OCI-LY7 (cell line): Measurements from ENCODE around the gene ANO9. TPM values are rescaled to one million over a fixed set of nuclear protein-coding genes. Genes with fewer than 3 reads are reported as not detected.
A peak's percentile ranks its signal among the peaks of the same experiment; 100 is the strongest.

ENCODE experiments used
- BruUV-seq: library from RNA; stranded (reverse); fragments of 400-500 nt; replicated peaks from 2 replicates; lab custom pipeline; 2021; lab: Mats Ljungman, UMichigan
- CTCF ChIA-PET: fragments of 300-600 bp; sonication (Branson Sonifier 250); formaldehyde crosslinking; loops from one replicate; lab custom pipeline; 2022; ENCODE audit warnings: antibody characterized with exemption; ENCODE audit not compliant: unreplicated experiment; lab: Charles Lee
- POLR2A ChIA-PET: fragments of 300-600 bp; sonication (Branson Sonifier 250); formaldehyde crosslinking; loops from one replicate; lab custom pipeline; 2022; ENCODE audit warnings: antibody characterized with exemption; lab: Charles Lee
- DNase-seq: peaks from one replicate; pipeline ENCODE4 v3.0.0-alpha.2; 2015; ENCODE audit warnings: low spot score
- H2AFZ ChIP-seq: fragments of 200-600 bp; sonication (generic), shearing (Covaris generic); 2 replicates; pipeline ENCODE4 v1.6.1; 2014; ENCODE audit warnings: mild to moderate bottlenecking, antibody characterized with exemption, low read length, moderate library complexity
- H3K27ac ChIP-seq: fragments of 200-600 bp; sonication (generic); 2 replicates; pipeline ENCODE4 v1.5.1; 2014; ENCODE audit warnings: mixed run types, low read depth, mild to moderate bottlenecking, moderate library complexity, low read length, inconsistent platforms; ENCODE audit not compliant: poor library complexity, severe bottlenecking
- H3K36me3 ChIP-seq: fragments of 200-600 bp; sonication (generic); 2 replicates; pipeline ENCODE4 v1.6.1; 2014; ENCODE audit warnings: mild to moderate bottlenecking, antibody characterized with exemption, low read length, moderate library complexity, mixed read lengths; ENCODE audit not compliant: insufficient read depth
- H3K4me1 ChIP-seq: fragments of 200-600 bp; sonication (generic); 2 replicates; pipeline ENCODE4 v1.5.1; 2014; ENCODE audit warnings: mild to moderate bottlenecking, low read length; ENCODE audit not compliant: insufficient read depth, poor library complexity, severe bottlenecking
- H3K4me2 ChIP-seq: fragments of 200-600 bp; sonication (generic); 2 replicates; pipeline ENCODE4 v1.6.1; 2014; ENCODE audit warnings: mild to moderate bottlenecking, low read length
- H3K4me3 ChIP-seq: fragments of 200-600 bp; sonication (generic); 2 replicates; pipeline ENCODE4 v1.5.1; 2014; ENCODE audit warnings: mild to moderate bottlenecking, low read depth, low read length; ENCODE audit not compliant: poor library complexity, severe bottlenecking
- H3K79me2 ChIP-seq: fragments of 200-600 bp; sonication (generic); 2 replicates; pipeline ENCODE4 v1.6.1; 2016; ENCODE audit warnings: low read depth, mild to moderate bottlenecking, low read length, moderate library complexity, mixed read lengths; ENCODE audit not compliant: insufficient read depth
- H3K9me2 ChIP-seq: fragments of 200-600 bp; sonication (generic); 2 replicates; pipeline ENCODE4 v1.6.1; 2016; ENCODE audit warnings: mild to moderate bottlenecking, low read length, mixed read lengths; ENCODE audit not compliant: insufficient read depth
- H3K9me3 ChIP-seq: fragments of 200-600 bp; sonication (generic); 2 replicates; pipeline ENCODE4 v1.6.1; 2014; ENCODE audit warnings: mild to moderate bottlenecking, mixed run types, low read length, mixed read lengths
- H4K20me1 ChIP-seq: fragments of 200-600 bp; sonication (generic); 2 replicates; pipeline ENCODE4 v1.6.1; 2014; ENCODE audit warnings: mild to moderate bottlenecking, antibody characterized with exemption, low read length, moderate library complexity, mixed read lengths; ENCODE audit not compliant: insufficient read depth
- EZH2phosphoT487 ChIP-seq: fragments of 200-600 bp; sonication (generic); IDR thresholded peaks from 2 replicates; pipeline ENCODE4 v1.6.1; 2018; ENCODE audit warnings: low read depth, borderline replicate concordance, mild to moderate bottlenecking, mixed run types, antibody characterized with exemption, low read length, moderate library complexity, mixed read lengths
- intact Hi-C: fragments of 100-400 bp; cut with micrococcal nuclease; formaldehyde crosslinking; loops from one replicate; pipeline ENCODE4 v1.10.0; 2022; ENCODE audit not compliant: unreplicated experiment
- total RNA-seq, 2 experiments: library from RNA; depleted of rRNA in 1 of 2; stranded (reverse); fragments of >200 nt in 1 of 2; shearing (Covaris generic) in 1 of 2; gene quantifications; 2 replicates each; pipeline ENCODE4 v1.2.3, GENCODE V29; 2014 to 2022
- TF ChIP-seq, protein P1 (sequence below): fragments of 200-600 bp; sonication (generic); conservative IDR thresholded peaks from 2 replicates; pipeline ENCODE4 v1.5.1; 2014; ENCODE audit warnings: mild to moderate bottlenecking, antibody characterized with exemption, low read length, moderate library complexity, mixed read lengths

The ANO9 gene
- total RNA-seq, 2 experiments from 2014 or later: 25.7 to 27.6 TPM

DNA sequence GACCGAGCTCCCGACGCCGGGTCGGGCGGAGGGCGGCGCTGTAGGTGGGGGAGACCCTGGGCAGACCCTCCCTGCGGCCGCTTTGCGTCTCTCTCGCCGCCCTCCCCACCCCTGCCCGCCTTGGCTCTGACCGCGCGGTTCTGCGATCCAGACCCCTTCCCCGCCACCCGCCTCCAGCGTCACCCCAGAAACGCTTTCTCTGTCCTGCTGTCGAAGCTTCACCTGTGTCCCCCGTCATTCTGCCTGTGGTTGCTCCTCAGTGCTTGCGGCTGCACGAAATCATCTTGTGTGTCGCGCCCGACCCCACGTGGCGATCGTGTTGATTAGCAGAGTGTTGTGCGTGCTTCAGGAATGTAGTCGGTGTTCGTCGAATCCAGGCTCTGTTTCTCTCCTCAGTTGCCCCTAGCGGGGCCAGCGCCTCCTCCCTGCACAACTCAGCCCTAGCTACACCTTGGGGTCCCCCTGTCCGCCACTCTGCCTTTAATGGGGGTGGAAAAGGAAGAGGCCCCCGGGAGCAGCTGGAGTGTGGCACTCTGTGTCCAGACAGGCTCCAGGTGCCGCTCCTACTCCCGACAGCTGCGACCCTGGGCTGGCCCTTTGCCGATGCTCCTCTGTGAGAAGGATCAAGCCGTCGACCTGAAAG is 9.1 kb upstream of the ANO9 start:
- H3K9me3 ChIP-seq: no peaks in the 10 kb centered on the region
- H3K79me2 ChIP-seq: no peaks in the 10 kb centered on the region; the same call in 1 of the 2 replicates
- intact Hi-C loops: loop anchor here (1.0 to 5.0 kb wide), 3 partner anchors 56 to 244 kb away; partner anchors contain the start of genes BET1L, RIC8A and RNH1
- peak overlapping the region; percentile 57; the same call in 1 of the 2 replicates for H2AFZ ChIP-seq
- TF ChIP-seq, protein P1, sequence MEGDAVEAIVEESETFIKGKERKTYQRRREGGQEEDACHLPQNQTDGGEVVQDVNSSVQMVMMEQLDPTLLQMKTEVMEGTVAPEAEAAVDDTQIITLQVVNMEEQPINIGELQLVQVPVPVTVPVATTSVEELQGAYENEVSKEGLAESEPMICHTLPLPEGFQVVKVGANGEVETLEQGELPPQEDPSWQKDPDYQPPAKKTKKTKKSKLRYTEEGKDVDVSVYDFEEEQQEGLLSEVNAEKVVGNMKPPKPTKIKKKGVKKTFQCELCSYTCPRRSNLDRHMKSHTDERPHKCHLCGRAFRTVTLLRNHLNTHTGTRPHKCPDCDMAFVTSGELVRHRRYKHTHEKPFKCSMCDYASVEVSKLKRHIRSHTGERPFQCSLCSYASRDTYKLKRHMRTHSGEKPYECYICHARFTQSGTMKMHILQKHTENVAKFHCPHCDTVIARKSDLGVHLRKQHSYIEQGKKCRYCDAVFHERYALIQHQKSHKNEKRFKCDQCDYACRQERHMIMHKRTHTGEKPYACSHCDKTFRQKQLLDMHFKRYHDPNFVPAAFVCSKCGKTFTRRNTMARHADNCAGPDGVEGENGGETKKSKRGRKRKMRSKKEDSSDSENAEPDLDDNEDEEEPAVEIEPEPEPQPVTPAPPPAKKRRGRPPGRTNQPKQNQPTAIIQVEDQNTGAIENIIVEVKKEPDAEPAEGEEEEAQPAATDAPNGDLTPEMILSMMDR: peak; percentile 74
- no peak for TF ChIP-seq EZH2phosphoT487
- H3K36me3 ChIP-seq: peaks cover 10% of the 10 kb centered on the region; the same call in 1 of the 2 replicates
- no TSS peak for BruUV-seq
- no peak overlapping the region for H3K27ac ChIP-seq
- ChIA-PET POLR2A (no interaction called here), CTCF (interaction anchor here (0.7 kb wide), 1 partner anchor 751 kb away, joined by 8 read pairs; no protein-coding TSS in a partner anchor)
- H3K9me2 ChIP-seq: no peaks in the 10 kb centered on the region
- H3K4me1 ChIP-seq: peaks cover 37% of the 10 kb centered on the region
- peak overlapping the region; percentile 86 for H3K4me2 ChIP-seq
- H4K20me1 ChIP-seq: no peaks in the 10 kb centered on the region
- H3K4me3 ChIP-seq: peak overlapping the region; percentile 74
- peak; percentile 78 for DNase-seq

DNA sequence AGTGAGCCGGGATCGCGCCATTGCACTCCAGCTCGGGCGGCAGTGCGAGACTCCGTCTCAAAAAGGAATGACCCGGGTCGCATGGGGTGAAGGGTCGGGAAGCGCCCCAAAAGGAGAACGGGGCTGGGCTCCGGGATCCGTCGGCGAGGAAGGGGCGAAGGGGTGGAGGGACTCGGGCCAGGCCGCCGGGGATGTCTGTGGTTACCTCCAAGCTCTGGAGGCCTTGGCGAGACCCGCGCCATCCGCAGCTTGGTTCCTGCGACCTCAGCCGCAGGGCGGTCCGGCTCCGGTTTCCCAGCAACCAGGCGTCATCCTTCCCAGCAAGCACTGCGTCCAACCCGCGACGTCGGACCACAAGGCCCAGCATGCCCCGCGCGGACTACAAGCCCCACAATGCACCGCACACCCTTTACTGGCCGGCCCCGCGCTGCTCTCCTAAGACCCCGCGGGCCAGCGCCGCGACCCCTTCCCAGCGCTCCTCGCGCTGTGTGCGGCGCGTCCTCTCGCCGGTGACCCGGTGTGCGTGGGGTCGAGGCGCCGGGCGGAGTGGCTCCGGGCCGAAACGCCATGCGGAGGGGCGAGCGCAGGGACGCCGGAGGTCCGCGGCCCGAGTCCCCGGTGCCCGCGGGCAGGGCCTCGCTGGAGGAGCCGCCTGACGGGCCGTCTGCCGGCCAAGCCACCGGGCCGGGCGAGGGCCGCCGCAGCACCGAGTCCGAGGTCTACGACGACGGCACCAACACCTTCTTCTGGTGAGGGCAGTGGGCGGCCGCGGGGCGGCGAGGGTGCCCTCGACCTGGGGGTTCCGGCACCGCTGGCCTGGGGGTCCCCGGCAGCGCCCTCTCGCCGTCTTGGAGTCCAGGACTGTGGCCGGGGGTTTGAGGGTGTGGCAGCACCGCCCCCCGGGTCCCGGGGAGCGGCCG is 8.3 kb upstream of the ANO9 start, which contains the start of gene PTDSS2:
TSS of gene PTDSS2 (plus strand) at position 391 of the 920 bp plus-strand sequence. CDS start at position 568, 177 bp downstream.
- intact Hi-C loops: loop anchor here (2.0 to 5.0 kb wide), 3 partner anchors 57 to 243 kb away; partner anchors contain the start of genes BET1L, HRAS, LRRC56 and RIC8A
- ChIA-PET POLR2A (interaction anchor here (0.6 to 1.7 kb wide), 5 partner anchors 10 to 356 kb away, joined by 3 to 5 read pairs (median 5); no protein-coding TSS in a partner anchor), CTCF (interaction anchor here (2.2 kb wide), 1 partner anchor 43 kb away, joined by 13 read pairs; no protein-coding TSS in a partner anchor)
- Histone ChIP-seq H3K9me3 (no peaks in the 10 kb centered on the region), H3K4me1 (peaks cover 37% of the 10 kb centered on the region), H2AFZ (peak within 1 kb of the TSS; percentile 59), H3K4me3 (peak within 1 kb of the TSS; percentile 74), H3K36me3 (peaks cover 10% of the 10 kb centered on the region; the same call in 1 of the 2 replicates), H3K9me2 (no peaks in the 10 kb centered on the region), H3K4me2 (peak within 1 kb of the TSS; percentile 86), H3K79me2 (no peaks in the 10 kb centered on the region; the same call in 1 of the 2 replicates), H3K27ac (peak within 1 kb of the TSS; percentile 68), H4K20me1 (no peaks in the 10 kb centered on the region)
- peak; percentile 97 for DNase-seq
- no peak for TF ChIP-seq EZH2phosphoT487
- BruUV-seq: no TSS peak
